Endodermal cell (in vitro differentiated cells): ENCODE results near the gene ZFYVE26. TPM values are rescaled to one million over a fixed set of nuclear protein-coding genes. Genes with fewer than 3 reads are reported as not detected.

Source experiments
- DNase-seq: peaks from one replicate; pipeline ENCODE4 v3.0.0-alpha.2; 2017
- H3K27ac ChIP-seq: 2 replicates; pipeline ENCODE4 v1.5.1; 2013; ENCODE audit warnings: mild to moderate bottlenecking, low read depth, low read length, moderate library complexity
- H3K27me3 ChIP-seq: 2 replicates; pipeline ENCODE4 v1.6.1; 2013; ENCODE audit warnings: mild to moderate bottlenecking, low read length, moderate library complexity; ENCODE audit not compliant: insufficient read depth, control insufficient read depth, poor library complexity, severe bottlenecking
- H3K36me3 ChIP-seq: 2 replicates; pipeline ENCODE4 v1.7.0; 2013; ENCODE audit warnings: mild to moderate bottlenecking, low read length, moderate library complexity; ENCODE audit not compliant: control insufficient read depth, insufficient read depth
- H3K4me1 ChIP-seq: one replicate; pipeline ENCODE4 v1.7.0; 2013; ENCODE audit warnings: low read length; ENCODE audit not compliant: control insufficient read depth, insufficient read depth
- H3K4me3 ChIP-seq: 2 replicates; pipeline ENCODE4 v1.5.1; 2013; ENCODE audit warnings: mild to moderate bottlenecking, low read length, moderate library complexity
- H3K9ac ChIP-seq: 2 replicates; pipeline ENCODE4 v1.6.1; 2013; ENCODE audit warnings: mild to moderate bottlenecking, low read length, moderate library complexity; ENCODE audit not compliant: poor library complexity, severe bottlenecking; ENCODE audit errors: extremely low read depth
- H3K9me3 ChIP-seq: 2 replicates; pipeline ENCODE4 v1.6.1; 2013; ENCODE audit warnings: mild to moderate bottlenecking, low read length, moderate library complexity; ENCODE audit not compliant: control insufficient read depth
- H3K27ac Mint-ChIP-seq: 2 replicates; pipeline ENCODE4 v1.8.0; 2020; ENCODE audit warnings: mixed read lengths
- H3K27me3 Mint-ChIP-seq: 2 replicates; pipeline ENCODE4 v1.8.0; 2021; ENCODE audit warnings: mild to moderate bottlenecking, mixed read lengths; ENCODE audit not compliant: insufficient read depth
- H3K36me3 Mint-ChIP-seq: 2 replicates; pipeline ENCODE4 v1.8.0; 2020; ENCODE audit warnings: low read depth, mixed read lengths
- H3K4me1 Mint-ChIP-seq: 2 replicates; pipeline ENCODE4 v1.8.0; 2020; ENCODE audit warnings: mixed read lengths
- H3K4me3 Mint-ChIP-seq: 2 replicates; pipeline ENCODE4 v1.8.0; 2020; ENCODE audit warnings: mild to moderate bottlenecking, moderate library complexity, mixed read lengths
- H3K9me3 Mint-ChIP-seq: 2 replicates; pipeline ENCODE4 v1.8.0; 2020; ENCODE audit warnings: mild to moderate bottlenecking, mixed read lengths
- WGBS, 2 experiments: methylation state at CpG; one replicate each; pipeline versions ENCODE4 v1.1.5 to v1.1.7; 2013; ENCODE audit warnings: missing lambda C conversion rate in 2 of 2, mixed read lengths in 1 of 2; ENCODE audit not compliant: insufficient coverage in 1 of 2, insufficient read length in 1 of 2; 5-methylcytosine and 5-hydroxymethylcytosine counted together
- total RNA-seq, 2 donors: library from RNA; stranded (reverse); fragmentation: NEBNext Ultra II Directional in 1 of 2; extraction: Animal tissue kit (Norgen Biotek cat#: 25700) in 1 of 2; gene quantifications; 2 replicates in 1 of 2; 3 replicates in 1 of 2; pipeline ENCODE4 v1.2.1, GENCODE V29; 2021
- TF ChIP-seq, protein P1 (sequence below): fragments of 200-600 bp; sonication (generic); conservative IDR thresholded peaks from 2 replicates; pipeline ENCODE4 v1.5.0; 2021; ENCODE audit warnings: antibody characterized with exemption, mild to moderate bottlenecking

Gene ZFYVE26
- total RNA-seq, 2 donors from 2014 or later: 27.4 to 29.4 TPM

DNA sequence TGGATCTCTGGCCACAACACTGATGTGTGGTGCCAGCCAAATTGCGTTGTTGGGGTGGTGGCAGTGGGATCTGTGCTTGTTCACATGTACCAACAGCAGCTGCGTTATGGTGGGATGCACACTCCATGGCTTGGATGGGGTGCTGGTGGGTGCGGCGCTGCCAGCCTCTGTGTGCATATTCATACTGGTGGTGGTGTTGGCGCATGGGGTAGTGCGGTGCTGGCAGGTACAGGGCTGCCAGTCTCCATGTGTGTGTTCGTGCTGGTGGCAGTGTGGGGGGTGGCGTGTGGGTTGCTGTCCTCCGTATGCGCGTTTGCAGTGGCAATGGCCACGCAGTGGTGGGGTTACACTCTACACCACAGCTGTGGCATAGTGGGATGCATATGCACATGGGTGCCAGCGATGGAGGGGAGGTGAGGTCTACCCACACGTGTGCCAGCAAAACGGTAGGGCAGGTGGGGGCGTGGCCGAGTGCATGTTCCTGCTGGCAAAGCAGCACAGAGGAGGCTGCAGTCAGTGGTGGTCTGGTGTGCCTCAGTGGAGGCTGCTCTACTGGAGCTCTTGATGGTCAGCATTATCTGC, 29.7 kb upstream of the ZFYVE26 start:
- Mint-ChIP-seq H3K4me3 (no peak overlapping the region), H3K36me3 (peaks cover 12% of the 10 kb centered on the region), H3K27me3 (no peaks in the 10 kb centered on the region), H3K27ac (no peak overlapping the region), H3K9me3 (peaks cover 2% of the 10 kb centered on the region), H3K4me1 (no peaks in the 10 kb centered on the region)
- Histone ChIP-seq H3K27me3 (no peaks in the 10 kb centered on the region), H3K27ac (no peak overlapping the region), H3K36me3 (no peaks in the 10 kb centered on the region), H3K4me1 (no peaks in the 10 kb centered on the region), H3K9ac (no peak overlapping the region), H3K9me3 (no peaks in the 10 kb centered on the region), H3K4me3 (no peak overlapping the region)
- no peak for DNase-seq
- 91 to 95% methylated on average over 7 to 17 of the region's 17 CpGs for WGBS, 2 experiments
- TF ChIP-seq, protein P1, sequence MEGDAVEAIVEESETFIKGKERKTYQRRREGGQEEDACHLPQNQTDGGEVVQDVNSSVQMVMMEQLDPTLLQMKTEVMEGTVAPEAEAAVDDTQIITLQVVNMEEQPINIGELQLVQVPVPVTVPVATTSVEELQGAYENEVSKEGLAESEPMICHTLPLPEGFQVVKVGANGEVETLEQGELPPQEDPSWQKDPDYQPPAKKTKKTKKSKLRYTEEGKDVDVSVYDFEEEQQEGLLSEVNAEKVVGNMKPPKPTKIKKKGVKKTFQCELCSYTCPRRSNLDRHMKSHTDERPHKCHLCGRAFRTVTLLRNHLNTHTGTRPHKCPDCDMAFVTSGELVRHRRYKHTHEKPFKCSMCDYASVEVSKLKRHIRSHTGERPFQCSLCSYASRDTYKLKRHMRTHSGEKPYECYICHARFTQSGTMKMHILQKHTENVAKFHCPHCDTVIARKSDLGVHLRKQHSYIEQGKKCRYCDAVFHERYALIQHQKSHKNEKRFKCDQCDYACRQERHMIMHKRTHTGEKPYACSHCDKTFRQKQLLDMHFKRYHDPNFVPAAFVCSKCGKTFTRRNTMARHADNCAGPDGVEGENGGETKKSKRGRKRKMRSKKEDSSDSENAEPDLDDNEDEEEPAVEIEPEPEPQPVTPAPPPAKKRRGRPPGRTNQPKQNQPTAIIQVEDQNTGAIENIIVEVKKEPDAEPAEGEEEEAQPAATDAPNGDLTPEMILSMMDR: no peak

DNA sequence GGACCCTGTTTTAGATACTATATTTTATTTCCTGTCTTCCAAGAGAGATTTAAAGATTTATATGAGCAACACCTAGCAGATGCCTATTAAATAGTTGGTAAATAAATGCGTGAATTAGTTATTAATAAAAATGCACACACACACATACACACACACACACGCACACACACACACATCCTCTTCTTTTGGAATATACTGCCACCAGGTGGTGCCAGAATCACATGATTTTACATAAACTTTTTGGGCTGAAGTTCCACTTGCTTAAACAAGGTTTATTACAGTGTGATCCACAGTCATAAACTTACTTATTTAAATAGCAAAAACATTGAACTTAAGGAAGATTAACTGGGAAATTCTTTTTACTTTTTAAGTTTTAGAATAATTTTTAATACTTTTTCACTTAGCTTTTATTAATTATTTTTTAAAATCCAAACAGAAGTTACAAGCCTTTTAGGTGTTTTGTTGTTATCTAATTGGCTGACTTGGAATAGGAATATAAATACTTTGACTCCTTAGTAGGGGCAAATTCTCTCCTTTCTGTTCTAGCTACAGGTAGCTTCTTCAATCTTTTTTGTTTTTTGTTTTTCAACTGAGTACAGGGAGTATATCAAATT, 20.7 kb upstream of the ZFYVE26 start:
- H3K36me3 Mint-ChIP-seq: peaks cover 8% of the 10 kb centered on the region
- no peaks in the 10 kb centered on the region for H3K4me1 ChIP-seq
- H3K9me3 ChIP-seq: peaks cover 8% of the 10 kb centered on the region
- DNase-seq: peak; percentile 73
- peaks cover 5% of the 10 kb centered on the region for H3K36me3 ChIP-seq
- TF ChIP-seq, protein P1: peak; percentile 78
- no peak overlapping the region for H3K9ac ChIP-seq
- H3K9me3 Mint-ChIP-seq: peaks cover 4% of the 10 kb centered on the region
- peaks cover 11% of the 10 kb centered on the region for H3K27me3 Mint-ChIP-seq
- H3K4me3 ChIP-seq: no peak overlapping the region
- no peak overlapping the region for H3K27ac ChIP-seq
- H3K4me3 Mint-ChIP-seq: no peak overlapping the region
- 84 to 100% methylated on average over 1 of the region's 2 CpGs for WGBS, 2 experiments
- H3K27me3 ChIP-seq: no peaks in the 10 kb centered on the region
- H3K27ac Mint-ChIP-seq: no peak overlapping the region
- H3K4me1 Mint-ChIP-seq: no peaks in the 10 kb centered on the region

DNA sequence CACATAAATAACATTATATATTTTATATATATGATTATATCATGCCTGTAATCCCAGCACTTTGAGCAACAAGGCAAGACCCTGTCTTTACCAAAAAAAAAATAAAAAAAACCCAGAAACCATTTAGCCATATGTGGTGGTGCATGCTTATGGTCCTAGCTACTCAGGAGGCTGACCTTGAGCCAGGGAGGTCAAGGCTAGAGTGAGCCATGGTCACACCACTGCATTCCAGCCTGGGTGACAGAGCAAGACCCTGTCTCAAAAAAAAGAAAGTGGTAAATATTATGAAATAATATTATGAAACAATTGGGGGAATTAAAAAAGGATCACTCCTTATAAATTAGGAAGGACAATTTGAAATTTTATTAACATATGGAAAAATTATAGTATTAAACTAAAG, 19.2 kb upstream of the ZFYVE26 start:
- Mint-ChIP-seq H3K9me3 (peaks cover 4% of the 10 kb centered on the region), H3K4me1 (no peaks in the 10 kb centered on the region), H3K27me3 (peaks cover 11% of the 10 kb centered on the region), H3K27ac (no peak overlapping the region), H3K4me3 (no peak overlapping the region), H3K36me3 (peaks cover 12% of the 10 kb centered on the region)
- TF ChIP-seq, protein P1: no peak
- H3K4me1 ChIP-seq: no peaks in the 10 kb centered on the region
- H3K4me3 ChIP-seq: no peak overlapping the region
- no peak overlapping the region for H3K9ac ChIP-seq
- H3K27me3 ChIP-seq: no peaks in the 10 kb centered on the region
- no peak for DNase-seq
- peaks cover 5% of the 10 kb centered on the region for H3K36me3 ChIP-seq
- H3K9me3 ChIP-seq: peaks cover 8% of the 10 kb centered on the region
- no peak overlapping the region for H3K27ac ChIP-seq
